Small intestine (tissue), 7 donors: Measurements from ENCODE around the gene TBATA. TPM values are rescaled to one million over a fixed set of nuclear protein-coding genes. Genes with fewer than 3 reads are reported as not detected.

ENCODE experiments used
- DNase-seq, 2 donors: peaks; one replicate each; pipeline versions ENCODE4 v3.0.0 to v3.0.0-alpha.2; 2013
- FAIRE-seq: peaks from 2 replicates; lab custom pipeline; 2012; peaks lifted over from hg19 to GRCh38; lab: Jason Lieb, UNC
- H3K27ac ChIP-seq, 3 donors: one replicate each; pipeline ENCODE4 v1.5.1; 2013; ENCODE audit warnings: low read length in 2 of 3, mild to moderate bottlenecking in 2 of 3, control low read depth in 1 of 3, inconsistent platforms in 1 of 3, low read depth in 1 of 3, moderate library complexity in 1 of 3
- H3K27me3 ChIP-seq, 3 donors: one replicate each; pipeline ENCODE4 v1.6.1; 2013; ENCODE audit warnings: low read length in 3 of 3, inconsistent platforms in 1 of 3; ENCODE audit not compliant: control insufficient read depth in 3 of 3, insufficient read depth in 3 of 3
- H3K36me3 ChIP-seq, 3 donors: one replicate each; pipeline ENCODE4 v1.6.1; 2013; ENCODE audit warnings: low read length in 3 of 3, inconsistent platforms in 1 of 3, low read depth in 1 of 3, mild to moderate bottlenecking in 1 of 3, moderate library complexity in 1 of 3; ENCODE audit not compliant: control insufficient read depth in 3 of 3, insufficient read depth in 2 of 3
- H3K4me1 ChIP-seq, 3 donors: one replicate each; pipeline ENCODE4 v1.6.1; 2013; ENCODE audit warnings: low read length in 2 of 3, inconsistent platforms in 1 of 3, low read depth in 1 of 3, mild to moderate bottlenecking in 1 of 3, moderate library complexity in 1 of 3; ENCODE audit not compliant: control insufficient read depth in 3 of 3, insufficient read depth in 2 of 3
- H3K4me3 ChIP-seq, 3 donors: one replicate each; pipeline ENCODE4 v1.5.1; 2013; ENCODE audit warnings: low read length in 3 of 3, control low read depth in 1 of 3, inconsistent platforms in 1 of 3, low read depth in 1 of 3, mild to moderate bottlenecking in 1 of 3, moderate library complexity in 1 of 3
- H3K9me3 ChIP-seq, 2 donors: one replicate each; pipeline ENCODE4 v1.6.1; 2013; ENCODE audit warnings: low read depth in 1 of 2, low read length in 1 of 2; ENCODE audit not compliant: control insufficient read depth in 2 of 2, insufficient read depth in 1 of 2
- WGBS, 3 donors: extraction: QIAGEN DNeasy Blood & Tissue Kit; methylation state at CpG; one replicate each; pipeline ENCODE4 v1.1.7; 2013; 5-methylcytosine and 5-hydroxymethylcytosine counted together
- polyA plus RNA-seq, 4 donors: library from polyadenylated mRNA; stranded (reverse) in 3 of 4; unstranded in 1 of 4; fragments of 200-250 nt in 3 of 4; fragments of 120-200 nt in 1 of 4; gene quantifications; one replicate each; pipeline versions ENCODE4 v1.2.1 to v1.2.3, GENCODE V29; 2013
- donor health status: healthy with polysubstance abuse.
- donor health status: control.
- donor health status: control.
- donor health status: Bipolar disorder and iron deficiency.
- donor health status: healthy.

Gene TBATA
- polyA plus RNA-seq, 4 donors: 0.09 TPM; not detected in 3

DNA sequence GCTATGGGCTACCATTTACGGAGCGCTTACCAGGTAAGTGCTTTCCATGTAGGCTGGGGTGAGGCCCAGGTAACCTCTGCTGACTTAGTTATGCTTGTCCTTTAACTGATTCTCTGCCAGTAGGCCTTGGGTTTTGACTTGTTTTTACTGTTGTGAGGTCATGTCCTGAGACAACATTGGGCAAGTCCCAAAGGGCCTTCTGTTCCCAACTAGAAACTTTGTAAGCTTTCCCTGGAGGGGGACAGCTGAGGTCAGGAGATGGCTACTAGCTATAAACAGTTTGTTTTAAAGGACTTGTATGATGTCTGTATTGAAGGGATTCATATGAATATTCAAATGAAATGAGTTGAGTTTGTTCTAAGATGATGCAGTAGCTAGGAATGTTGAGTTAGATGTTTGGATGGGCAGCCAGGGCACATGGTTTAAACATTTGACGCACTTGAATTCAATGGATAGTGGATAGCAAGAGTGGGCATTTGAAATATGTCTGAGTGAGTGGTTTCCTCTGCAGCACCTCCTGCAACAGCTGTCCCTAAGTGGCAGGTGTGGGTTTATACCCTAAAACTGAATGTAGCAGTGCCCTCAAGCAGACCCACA, 20.5 kb upstream of the TBATA start:
- no peak for DNase-seq
- no peaks in the 10 kb centered on the region for H3K4me1 ChIP-seq
- no peak overlapping the region for H3K4me3 ChIP-seq
- no peak for FAIRE-seq
- H3K27ac ChIP-seq: no peak overlapping the region
- no peaks in the 10 kb centered on the region for H3K9me3 ChIP-seq
- 94 to 100% (median 99%) methylated on average over 3 of the region's 3 CpGs for WGBS, 3 donors
- peaks cover 0 to 2% (median 0%) of the 10 kb centered on the region in 3 donors for H3K27me3 ChIP-seq
- H3K36me3 ChIP-seq: no peaks in the 10 kb centered on the region

DNA sequence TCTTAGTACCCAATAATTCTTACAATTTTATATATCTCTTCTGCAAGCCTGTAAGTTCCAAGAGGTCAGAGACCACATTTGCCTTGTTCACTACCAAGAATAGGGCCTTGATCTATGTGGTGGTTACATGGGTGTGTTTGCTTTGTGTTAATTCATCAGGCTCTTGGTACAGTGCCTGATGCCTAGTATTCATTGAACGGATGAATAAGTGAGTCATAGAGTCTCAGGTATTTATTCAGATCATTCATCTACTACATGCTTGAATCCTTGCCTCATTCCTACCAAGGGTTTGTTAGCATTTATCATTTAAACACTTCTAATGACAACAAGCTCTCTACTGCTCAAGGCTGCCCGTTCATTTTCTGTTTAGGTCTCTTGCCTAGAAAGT, 19.2 kb upstream of the TBATA start:
- DNase-seq (no peak), FAIRE-seq (no peak)
- Histone ChIP-seq H3K4me3 (no peak overlapping the region), H3K9me3 (no peaks in the 10 kb centered on the region), H3K36me3 (no peaks in the 10 kb centered on the region), H3K27ac (no peak overlapping the region), H3K4me1 (no peaks in the 10 kb centered on the region), H3K27me3 (peaks cover 0 to 2% (median 0%) of the 10 kb centered on the region in 3 donors)
- WGBS, 3 donors: 54 to 63% (median 59%) methylated on average over 2 of the region's 2 CpGs

GRCh38 chr10:70803775-70804420, 18.7 kb upstream of the TBATA start:
- DNase-seq (no peak), FAIRE-seq (no peak)
- WGBS, 3 donors: 53 to 84% (median 72%) methylated on average over 2 of the region's 2 CpGs
- H3K9me3 ChIP-seq: no peaks in the 10 kb centered on the region
- H3K27ac ChIP-seq: no peak overlapping the region
- no peak overlapping the region for H3K4me3 ChIP-seq
- H3K4me1 ChIP-seq: no peaks in the 10 kb centered on the region
- peaks cover 0 to 2% (median 0%) of the 10 kb centered on the region in 3 donors for H3K27me3 ChIP-seq
- H3K36me3 ChIP-seq: no peaks in the 10 kb centered on the region

- no peak for DNase-seq
- Histone ChIP-seq H3K4me3 (no peak overlapping the region), H3K4me1 (no peaks in the 10 kb centered on the region), H3K27me3 (peaks cover 0 to 6% (median 2%) of the 10 kb centered on the region in 3 donors), H3K36me3 (no peaks in the 10 kb centered on the region), H3K9me3 (no peaks in the 10 kb centered on the region), H3K27ac (no peak overlapping the region)
- no peak for FAIRE-seq
- WGBS, 3 donors: 84 to 88% (median 87%) methylated on average over 1 of the region's 1 CpG
Observed at GRCh38 chr10:70801854-70802253, 16.7 kb upstream of the TBATA start.

DNA sequence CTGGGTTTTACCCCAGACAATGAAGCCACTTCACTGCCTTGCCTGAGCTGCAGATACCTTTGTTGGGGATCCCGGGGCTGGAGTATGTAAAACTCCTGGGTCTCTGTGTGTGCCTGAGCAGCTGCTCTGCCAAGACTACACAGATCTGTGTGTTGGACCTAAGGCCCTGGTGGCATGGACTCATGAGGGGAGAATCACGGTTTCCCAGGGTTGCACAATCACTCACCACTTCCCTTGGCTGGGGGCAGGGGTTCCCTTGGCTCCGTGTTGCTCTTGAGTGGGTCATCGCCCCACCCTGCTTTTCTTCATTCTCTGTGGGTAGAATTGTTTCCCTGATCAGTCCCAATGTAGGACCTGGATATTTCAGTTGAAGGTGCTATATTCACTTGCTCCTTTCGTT, 13.9 kb upstream of the TBATA start:
- Histone ChIP-seq H3K36me3 (no peaks in the 10 kb centered on the region), H3K27me3 (peaks cover 0 to 6% (median 2%) of the 10 kb centered on the region in 3 donors), H3K27ac (no peak overlapping the region), H3K9me3 (no peaks in the 10 kb centered on the region), H3K4me3 (no peak overlapping the region), H3K4me1 (no peaks in the 10 kb centered on the region)
- FAIRE-seq: no peak
- 59 to 75% (median 62%) methylated on average over 5 of the region's 5 CpGs for WGBS, 3 donors
- DNase-seq: no peak

DNA sequence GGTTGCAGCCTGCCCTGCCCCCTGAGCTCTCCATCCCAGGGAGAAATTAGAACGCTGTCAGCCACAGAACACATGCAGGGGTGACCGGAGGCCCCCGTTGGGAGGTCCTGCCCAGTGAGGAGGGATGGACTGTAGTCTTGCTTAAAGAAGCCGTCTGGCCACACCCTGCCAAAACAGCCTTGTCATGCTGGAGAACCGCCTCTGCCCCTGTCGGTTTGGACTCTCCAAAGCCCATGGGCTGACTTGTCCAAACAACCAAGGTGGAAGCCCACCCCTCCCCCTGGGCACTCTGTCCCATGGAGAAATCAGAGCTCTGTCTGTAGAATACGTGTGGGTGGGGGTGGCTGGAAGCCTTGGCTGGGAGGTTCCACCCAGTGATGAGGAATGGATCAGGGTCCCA, 12.7 kb upstream of the TBATA start:
- DNase-seq (no peak), FAIRE-seq (no peak)
- whole genome bisulfite sequencing, 3 donors: 74 to 77% (median 77%) methylated on average over 7 of the region's 7 CpGs
- H3K27ac ChIP-seq: no peak overlapping the region
- H3K36me3 ChIP-seq: no peaks in the 10 kb centered on the region
- H3K9me3 ChIP-seq: no peaks in the 10 kb centered on the region
- H3K4me3 ChIP-seq: no peak overlapping the region
- H3K4me1 ChIP-seq: no peaks in the 10 kb centered on the region
- H3K27me3 ChIP-seq: peaks cover 0 to 6% (median 2%) of the 10 kb centered on the region in 3 donors

- Histone ChIP-seq H3K36me3 (no peaks in the 10 kb centered on the region), H3K27ac (no peak overlapping the region), H3K4me3 (no peak overlapping the region), H3K4me1 (no peaks in the 10 kb centered on the region), H3K9me3 (no peaks in the 10 kb centered on the region), H3K27me3 (peaks cover 0 to 6% (median 0%) of the 10 kb centered on the region in 3 donors)
- WGBS, 3 donors: 89 to 100% (median 96%) methylated on average over 1 of the region's 1 CpG
- DNase-seq (no peak), FAIRE-seq (no peak)
Observed at GRCh38 chr10:70795613-70796012, 10.4 kb upstream of the TBATA start.

DNA sequence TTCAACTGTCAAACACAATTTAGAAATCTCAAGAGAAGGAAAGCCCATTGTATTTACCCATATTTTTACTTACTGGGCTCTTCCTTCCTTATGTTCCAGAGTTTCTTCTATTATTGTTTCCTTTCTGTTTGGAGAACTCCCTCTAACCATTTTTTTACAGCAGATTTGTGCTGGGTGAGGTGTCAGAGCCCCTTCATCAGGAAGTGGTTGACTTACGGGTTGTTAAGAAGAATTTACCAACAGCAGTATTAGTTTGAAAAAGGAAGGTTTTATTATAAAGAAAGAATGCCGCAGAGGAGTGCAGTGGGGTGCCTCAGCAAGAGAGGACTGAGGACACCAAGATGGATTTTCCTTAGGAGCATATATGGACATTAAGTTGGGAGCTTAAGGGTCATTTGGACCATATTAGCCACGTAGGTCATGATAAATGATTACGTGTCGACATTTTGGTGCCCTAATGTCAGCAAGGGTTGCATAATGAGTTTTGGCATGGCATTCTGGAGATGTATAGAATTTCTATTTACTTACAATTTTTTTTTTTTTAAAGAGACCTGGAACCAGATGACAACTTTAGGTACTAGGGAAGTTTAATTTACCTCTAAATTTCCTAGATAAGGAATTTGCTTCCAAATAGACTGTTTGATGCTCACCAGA, 6.3 kb upstream of the TBATA start:
- H3K4me1 ChIP-seq: no peaks in the 10 kb centered on the region
- H3K27me3 ChIP-seq: no peaks in the 10 kb centered on the region

More for the DNA sequence above, 6.3 kb upstream of the TBATA start:
- Histone ChIP-seq H3K9me3 (no peaks in the 10 kb centered on the region), H3K4me3 (no peak overlapping the region), H3K27ac (no peak overlapping the region), H3K36me3 (no peaks in the 10 kb centered on the region)
- 69 to 79% (median 77%) methylated on average over 5 of the region's 5 CpGs for WGBS, 3 donors
- FAIRE-seq: no peak
- DNase-seq: no peak
